NCI-H1694 (cell line): ENCODE measurements around the gene RNF222.

ENCODE experiments used
- DNase-seq: peaks from one replicate; lab custom pipeline; 2025; lab: John Stamatoyannopoulos, UW

The RNF222 gene

DNA sequence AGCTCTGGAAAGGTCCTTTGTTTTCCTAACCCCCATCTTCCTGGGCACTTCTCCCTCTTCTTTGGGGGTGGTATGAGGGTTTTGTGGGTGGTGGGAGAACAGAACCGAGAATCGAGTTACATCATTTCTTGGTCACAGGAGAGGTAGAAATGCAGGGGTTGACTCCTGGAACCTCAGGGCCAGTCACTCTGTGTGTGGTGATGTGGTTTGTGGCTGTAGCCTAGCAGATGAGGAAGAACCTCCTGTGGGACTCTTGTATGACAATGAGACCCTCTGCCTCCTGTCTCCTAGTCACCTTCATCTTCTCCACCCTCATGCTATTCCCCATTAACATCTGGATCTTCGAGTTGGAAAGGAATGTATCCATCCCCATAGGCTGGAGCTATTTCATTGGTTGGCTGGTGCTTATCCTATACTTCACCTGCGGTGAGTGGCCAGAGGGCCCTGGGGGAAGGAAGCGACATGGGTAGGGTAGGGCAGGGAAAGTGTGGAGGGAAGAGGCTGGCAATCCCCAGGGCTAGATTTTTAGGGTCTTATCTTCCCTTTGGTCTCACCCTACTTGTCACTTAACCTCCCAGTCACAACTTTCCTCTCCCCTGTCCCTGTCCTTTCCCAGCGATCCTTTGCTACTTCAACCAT is 52.5 kb downstream of the RNF222 start:
- DNase-seq, result no peak

- no peak for DNase-seq
Observed at GRCh38 chr17:8341456-8341855, 56.2 kb downstream of the RNF222 start.
